Stimulated activated effector memory CD8-positive, alpha-beta T cell treated with anti-CD3 and anti-CD28 coated beads, Interleukin-12 subunit alpha, Interleukin-12 subunit beta, amount 100 ng/mL, for 72 hours (primary cell): ENCODE measurements around the gene TNS1.

Experiments used
- ATAC-seq: fragments of 150-1000 bp; cut with Tn5 transposase; 2 replicates; pipeline ENCODE4 v1.10.0; 2021
- DNase-seq, 2 donors: peaks; one replicate each; pipeline ENCODE4 v3.0.0; 2021 to 2022; ENCODE audit warnings: low spot score in 2 of 2
- H3K27ac Mint-ChIP-seq: one replicate; pipeline ENCODE4 v1.8.0; 2022; ENCODE audit warnings: mild to moderate bottlenecking, mixed read lengths
- H3K36me3 Mint-ChIP-seq: one replicate; pipeline ENCODE4 v1.8.0; 2022; ENCODE audit warnings: mild to moderate bottlenecking, mixed read lengths
- H3K4me1 Mint-ChIP-seq: one replicate; pipeline ENCODE4 v1.8.0; 2022; ENCODE audit warnings: mixed read lengths
- H3K4me3 Mint-ChIP-seq: one replicate; pipeline ENCODE4 v1.8.0; 2022; ENCODE audit warnings: mild to moderate bottlenecking, mixed read lengths
- H3K9me3 Mint-ChIP-seq: one replicate; pipeline ENCODE4 v1.8.0; 2022; ENCODE audit warnings: mixed read lengths

TNS1 gene

GRCh38 chr2:218012284-218012683 is 9.5 kb upstream of the TNS1 start:
- Mint-ChIP-seq H3K4me3 (no peak overlapping the region), H3K36me3 (no peaks in the 10 kb centered on the region), H3K9me3 (no peaks in the 10 kb centered on the region), H3K4me1 (peaks cover 8% of the 10 kb centered on the region), H3K27ac (no peak overlapping the region)
- DNase-seq (no peak), ATAC-seq (no peak)

GRCh38 chr2:218011653-218012040 is 8.9 kb upstream of the TNS1 start:
- DNase-seq (no peak), ATAC-seq (no peak)
- Mint-ChIP-seq H3K36me3 (no peaks in the 10 kb centered on the region), H3K4me1 (peaks cover 8% of the 10 kb centered on the region), H3K9me3 (no peaks in the 10 kb centered on the region), H3K27ac (no peak overlapping the region), H3K4me3 (no peak overlapping the region)

- Mint-ChIP-seq H3K27ac (no peak overlapping the region), H3K9me3 (no peaks in the 10 kb centered on the region), H3K4me1 (peaks cover 8% of the 10 kb centered on the region), H3K4me3 (peak overlapping the region; percentile 63), H3K36me3 (no peaks in the 10 kb centered on the region)
- ATAC-seq, result no peak
- no peak for DNase-seq
These were observed 8.3 kb upstream of the TNS1 start for GRCh38 chr2:218010984-218011652.

GRCh38 chr2:218010140-218010983 is 7.6 kb upstream of the TNS1 start:
- peak overlapping the region; percentile 63 for H3K4me3 Mint-ChIP-seq
- H3K27ac Mint-ChIP-seq, result no peak overlapping the region
- H3K9me3 Mint-ChIP-seq, result no peaks in the 10 kb centered on the region
- peaks cover 8% of the 10 kb centered on the region for H3K4me1 Mint-ChIP-seq
- peak; percentile 60 for ATAC-seq
- peak in 1 of 2 donors; percentile 60 for DNase-seq
- H3K36me3 Mint-ChIP-seq, result no peaks in the 10 kb centered on the region

- ATAC-seq, result no peak
- DNase-seq, result no peak
- Mint-ChIP-seq H3K36me3 (no peaks in the 10 kb centered on the region), H3K9me3 (no peaks in the 10 kb centered on the region), H3K4me3 (peak overlapping the region; percentile 56), H3K27ac (no peak overlapping the region), H3K4me1 (peaks cover 8% of the 10 kb centered on the region)
These were observed 7.0 kb upstream of the TNS1 start for GRCh38 chr2:218009765-218010139.

GRCh38 chr2:218009231-218009630 is 6.4 kb upstream of the TNS1 start:
- ATAC-seq (no peak), DNase-seq (no peak)
- Mint-ChIP-seq H3K27ac (no peak overlapping the region), H3K4me3 (peak overlapping the region; percentile 56), H3K9me3 (no peaks in the 10 kb centered on the region), H3K4me1 (peaks cover 8% of the 10 kb centered on the region), H3K36me3 (no peaks in the 10 kb centered on the region)

GRCh38 chr2:218008060-218009040 is 5.6 kb upstream of the TNS1 start:
- Mint-ChIP-seq H3K4me3 (no peak overlapping the region), H3K4me1 (peaks cover 8% of the 10 kb centered on the region), H3K27ac (no peak overlapping the region), H3K9me3 (no peaks in the 10 kb centered on the region), H3K36me3 (no peaks in the 10 kb centered on the region)
- DNase-seq (no peak), ATAC-seq (no peak)

GRCh38 chr2:218006741-218007140 is 3.9 kb upstream of the TNS1 start:
- DNase-seq, result no peak
- Mint-ChIP-seq H3K27ac (no peak overlapping the region), H3K9me3 (no peaks in the 10 kb centered on the region), H3K36me3 (no peaks in the 10 kb centered on the region), H3K4me1 (peaks cover 8% of the 10 kb centered on the region), H3K4me3 (no peak overlapping the region)
- no peak for ATAC-seq

- no peak for ATAC-seq
- no peaks in the 10 kb centered on the region for H3K9me3 Mint-ChIP-seq
- no peaks in the 10 kb centered on the region for H3K36me3 Mint-ChIP-seq
- no peak overlapping the region for H3K27ac Mint-ChIP-seq
- H3K4me3 Mint-ChIP-seq, result no peak overlapping the region
- no peak for DNase-seq
- peaks cover under 1% of the 10 kb centered on the region for H3K4me1 Mint-ChIP-seq
These were observed 2.7 kb upstream of the TNS1 start for GRCh38 chr2:218005486-218005885.

GRCh38 chr2:218005028-218005427 is 2.2 kb upstream of the TNS1 start:
- Mint-ChIP-seq H3K9me3 (no peaks in the 10 kb centered on the region), H3K27ac (no peak overlapping the region), H3K4me3 (no peak overlapping the region), H3K36me3 (no peaks in the 10 kb centered on the region), H3K4me1 (no peaks in the 10 kb centered on the region)
- no peak for DNase-seq
- ATAC-seq, result no peak

- ATAC-seq, result peak; percentile 27
These were observed 1.2 kb upstream of the TNS1 start for GRCh38 chr2:218003981-218004419.

GRCh38 chr2:218003281-218003944 is 618 bp upstream of the TNS1 start:
- DNase-seq (no peak), ATAC-seq (no peak)
- Mint-ChIP-seq H3K9me3 (no peaks in the 10 kb centered on the region), H3K4me3 (no peak overlapping the region), H3K4me1 (no peaks in the 10 kb centered on the region), H3K27ac (no peak overlapping the region), H3K36me3 (no peaks in the 10 kb centered on the region)

More at GRCh38 chr2:218003981-218004419, 1.2 kb upstream of the TNS1 start:
- Mint-ChIP-seq H3K27ac (no peak overlapping the region), H3K4me1 (no peaks in the 10 kb centered on the region), H3K9me3 (no peaks in the 10 kb centered on the region), H3K4me3 (no peak overlapping the region), H3K36me3 (no peaks in the 10 kb centered on the region)
- DNase-seq, result no peak

- no peaks in the 10 kb centered on the region for H3K4me1 Mint-ChIP-seq
These were observed 501 bp downstream of the TNS1 start for GRCh38 chr2:218002143-218002844.

GRCh38 chr2:218001629-218002028 is 1.2 kb downstream of the TNS1 start:
- H3K36me3 Mint-ChIP-seq, result no peaks in the 10 kb centered on the region
- H3K4me3 Mint-ChIP-seq, result no peak overlapping the region
- H3K27ac Mint-ChIP-seq, result no peak overlapping the region
- ATAC-seq (no peak), DNase-seq (no peak)
- no peaks in the 10 kb centered on the region for H3K4me1 Mint-ChIP-seq
- H3K9me3 Mint-ChIP-seq, result no peaks in the 10 kb centered on the region

More at GRCh38 chr2:218002143-218002844, 501 bp downstream of the TNS1 start:
- no peaks in the 10 kb centered on the region for H3K9me3 Mint-ChIP-seq
- no peaks in the 10 kb centered on the region for H3K36me3 Mint-ChIP-seq
- ATAC-seq, result no peak
- no peak for DNase-seq
- no peak overlapping the region for H3K4me3 Mint-ChIP-seq
- no peak overlapping the region for H3K27ac Mint-ChIP-seq
